Placental epithelial cell (primary cell): Measurements from ENCODE around the gene PAPOLA. TPM values are rescaled to one million over a fixed set of nuclear protein-coding genes. Genes with fewer than 3 reads are reported as not detected.

Experiments used
- total RNA-seq: library from RNA; depleted of rRNA; stranded (reverse); fragments of >200 nt; gene quantifications from 2 replicates; pipeline ENCODE4 v1.2.3, GENCODE V29; 2012

The PAPOLA gene
- total RNA-seq, result 83.6 and 117 TPM in 2 replicates

GRCh38 chr14:96501740-96502620 is at the start of gene PAPOLA:
PAPOLA (plus strand) TSS chr14:96502382; CDS start chr14:96502593, 211 bp downstream.

Other genes starting within 250 kb of the PAPOLA start
- gene BDKRB1, start 246.2 kb upstream of the PAPOLA start, total RNA-seq, result not detected in 2 replicates
- gene ATG2B, start 139.0 kb upstream of the PAPOLA start, total RNA-seq, result 16.5 and 20.1 TPM in 2 replicates
- gene GSKIP, start 138.9 kb upstream of the PAPOLA start, total RNA-seq, result 17.7 and 30.7 TPM in 2 replicates
- 1.2 TPM in 2 replicates for gene AK7, start 110.3 kb upstream of the PAPOLA start, total RNA-seq